H1 (cell line): ENCODE data around the gene CMTM2.
A peak's percentile ranks its signal among the peaks of the same experiment; 100 is the strongest.

Source experiments
- BACH1 ChIP-seq: IDR thresholded peaks from 2 replicates; pipeline ENCODE4 v1.6.1; 2012; ENCODE audit warnings: low read length, improper control_type of control experiment
- CEBPB ChIP-seq: IDR thresholded peaks from 2 replicates; pipeline ENCODE4 v1.6.1; 2012; ENCODE audit warnings: low read depth, low read length
- CREB1 ChIP-seq: IDR thresholded peaks from 2 replicates; pipeline ENCODE4 v1.6.1; 2012; ENCODE audit warnings: inconsistent platforms
- EP300 ChIP-seq, 2 experiments: IDR thresholded peaks; 1 replicate in 1 of 2; 2 replicates in 1 of 2; pipeline ENCODE4 v1.6.1; 2011 to 2012; ENCODE audit warnings: low read depth in 2 of 2, low read length in 2 of 2, mild to moderate bottlenecking in 2 of 2, borderline replicate concordance in 1 of 2, inconsistent platforms in 1 of 2, moderate library complexity in 1 of 2
- EZH2 ChIP-seq: fragments of 200-600 bp; sonication (generic); IDR thresholded peaks from 2 replicates; pipeline ENCODE4 v1.7.1; 2012; ENCODE audit warnings: low read depth, mild to moderate bottlenecking, moderate library complexity, low read length, inconsistent platforms; ENCODE audit not compliant: severe bottlenecking
- NRF1 ChIP-seq: IDR thresholded peaks from 2 replicates; pipeline ENCODE4 v1.6.1; 2011; ENCODE audit warnings: mild to moderate bottlenecking, low read depth, low read length, improper control_type of control experiment
- POLR2A ChIP-seq, 2 experiments: IDR thresholded peaks; 1 replicate in 1 of 2; 2 replicates in 1 of 2; pipeline ENCODE4 v1.6.1; 2011; ENCODE audit warnings: low read depth in 2 of 2, low read length in 2 of 2, mild to moderate bottlenecking in 2 of 2; ENCODE audit errors: control extremely low read depth in 1 of 2
- RAD21 ChIP-seq, 2 experiments: IDR thresholded peaks in 1 of 2; conservative IDR thresholded peaks in 1 of 2; 2 replicates each; pipeline ENCODE4 v1.6.1; 2011; ENCODE audit warnings: low read depth in 2 of 2, low read length in 2 of 2, improper control_type of control experiment in 1 of 2, inconsistent platforms in 1 of 2, mild to moderate bottlenecking in 1 of 2, moderate library complexity in 1 of 2
- RFX5 ChIP-seq: IDR thresholded peaks from 2 replicates; pipeline ENCODE4 v1.6.1; 2011; ENCODE audit warnings: low read depth, low read length, improper control_type of control experiment, borderline replicate concordance
- SP2 ChIP-seq: IDR thresholded peaks from 2 replicates; pipeline ENCODE4 v1.6.1; 2012; ENCODE audit warnings: mild to moderate bottlenecking, low read length, inconsistent platforms
- TAF1 ChIP-seq: IDR thresholded peaks from 2 replicates; pipeline ENCODE4 v1.6.1; 2011; ENCODE audit warnings: mild to moderate bottlenecking, low read depth, low read length
- TF ChIP-seq, protein P1 (sequence below), 3 experiments: IDR thresholded peaks; 1 replicate in 2 of 3; 2 replicates in 1 of 3; pipeline versions ENCODE4 v1.5.1 to v1.6.1; 2011; ENCODE audit warnings: low read length in 3 of 3, mild to moderate bottlenecking in 3 of 3, inconsistent platforms in 2 of 3, low read depth in 1 of 3, moderate library complexity in 1 of 3; ENCODE audit not compliant: insufficient read depth in 1 of 3; ENCODE audit errors: control extremely low read depth in 1 of 3
- TF ChIP-seq, protein P2 (sequence below): IDR thresholded peaks from 2 replicates; pipeline ENCODE4 v1.6.1; 2011; ENCODE audit warnings: low read length, improper control_type of control experiment

DNA sequence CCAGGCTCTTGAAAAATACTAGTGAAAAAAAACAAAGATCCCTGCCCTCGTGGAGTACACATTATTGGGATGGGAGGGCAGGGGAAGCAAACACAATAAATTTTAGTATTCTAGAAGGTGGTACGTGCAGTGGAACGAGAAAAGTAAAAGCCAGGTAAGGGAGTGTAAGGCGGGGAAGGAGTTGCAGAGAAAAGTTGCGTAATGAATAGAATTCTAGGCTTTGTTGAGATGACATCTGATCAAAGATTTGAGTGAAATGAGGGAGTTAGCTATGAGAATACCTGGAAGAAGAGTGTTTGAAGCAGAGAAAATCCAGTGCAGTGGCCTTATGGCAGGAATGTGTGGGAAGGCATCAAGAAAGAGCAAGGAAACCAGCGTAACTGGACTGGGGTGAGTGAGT is 24.8 kb upstream of the CMTM2 start:
- TF ChIP-seq CEBPB, result peak; percentile 29; the same call in 1 of the 2 replicates
- no peak for TF ChIP-seq CREB1
- no peak for TF ChIP-seq EP300 (IDR thresholded peaks at IDR 0.05; ENCODE audit: borderline replicate concordance in 1 of 2, low read depth in 2 of 2, low read length in 2 of 2)
- TF ChIP-seq EZH2, result no peak
- no peak for TF ChIP-seq RAD21 (IDR thresholded peaks at IDR 0.05 in 1 of 2, conservative IDR thresholded peaks at IDR 0.05 in 1 of 2; ENCODE audit: low read depth in 2 of 2, low read length in 2 of 2)
- TF ChIP-seq, protein P1, sequence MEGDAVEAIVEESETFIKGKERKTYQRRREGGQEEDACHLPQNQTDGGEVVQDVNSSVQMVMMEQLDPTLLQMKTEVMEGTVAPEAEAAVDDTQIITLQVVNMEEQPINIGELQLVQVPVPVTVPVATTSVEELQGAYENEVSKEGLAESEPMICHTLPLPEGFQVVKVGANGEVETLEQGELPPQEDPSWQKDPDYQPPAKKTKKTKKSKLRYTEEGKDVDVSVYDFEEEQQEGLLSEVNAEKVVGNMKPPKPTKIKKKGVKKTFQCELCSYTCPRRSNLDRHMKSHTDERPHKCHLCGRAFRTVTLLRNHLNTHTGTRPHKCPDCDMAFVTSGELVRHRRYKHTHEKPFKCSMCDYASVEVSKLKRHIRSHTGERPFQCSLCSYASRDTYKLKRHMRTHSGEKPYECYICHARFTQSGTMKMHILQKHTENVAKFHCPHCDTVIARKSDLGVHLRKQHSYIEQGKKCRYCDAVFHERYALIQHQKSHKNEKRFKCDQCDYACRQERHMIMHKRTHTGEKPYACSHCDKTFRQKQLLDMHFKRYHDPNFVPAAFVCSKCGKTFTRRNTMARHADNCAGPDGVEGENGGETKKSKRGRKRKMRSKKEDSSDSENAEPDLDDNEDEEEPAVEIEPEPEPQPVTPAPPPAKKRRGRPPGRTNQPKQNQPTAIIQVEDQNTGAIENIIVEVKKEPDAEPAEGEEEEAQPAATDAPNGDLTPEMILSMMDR (IDR thresholded peaks at IDR 0.05; ENCODE audit: control extremely low read depth in 1 of 3, insufficient read depth in 1 of 3, low read depth in 1 of 3, low read length in 3 of 3), result no peak
- TF ChIP-seq TAF1, result no peak
- no peak for TF ChIP-seq NRF1
- TF ChIP-seq BACH1, result no peak
- no peak for TF ChIP-seq POLR2A (IDR thresholded peaks at IDR 0.05; ENCODE audit: control extremely low read depth in 1 of 2, low read depth in 2 of 2, low read length in 2 of 2)
- no peak for TF ChIP-seq SP2
- TF ChIP-seq, protein P2, sequence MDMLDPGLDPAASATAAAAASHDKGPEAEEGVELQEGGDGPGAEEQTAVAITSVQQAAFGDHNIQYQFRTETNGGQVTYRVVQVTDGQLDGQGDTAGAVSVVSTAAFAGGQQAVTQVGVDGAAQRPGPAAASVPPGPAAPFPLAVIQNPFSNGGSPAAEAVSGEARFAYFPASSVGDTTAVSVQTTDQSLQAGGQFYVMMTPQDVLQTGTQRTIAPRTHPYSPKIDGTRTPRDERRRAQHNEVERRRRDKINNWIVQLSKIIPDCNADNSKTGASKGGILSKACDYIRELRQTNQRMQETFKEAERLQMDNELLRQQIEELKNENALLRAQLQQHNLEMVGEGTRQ, result no peak
- no peak for TF ChIP-seq RFX5
